K562 (cell line): Measurements from ENCODE around the gene GAPDH. TPM values are rescaled to one million over a fixed set of nuclear protein-coding genes. Genes with fewer than 3 reads are reported as not detected.

ENCODE experiments used
- ETS2 ChIP-seq: IDR thresholded peaks from 2 replicates; pipeline ENCODE4 v1.6.1; 2016; ENCODE audit warnings: borderline replicate concordance, missing genetic modification characterization, mild to moderate bottlenecking, moderate library complexity, missing compliant biosample characterization; ENCODE audit not compliant: poor library complexity, severe bottlenecking
- FOS ChIP-seq: IDR thresholded peaks from 3 replicates; pipeline ENCODE4 v1.6.1; 2011; ENCODE audit not compliant: insufficient read length; ENCODE audit errors: extremely low read depth
- GATAD2A ChIP-seq: fragments of 450-650 bp; IDR thresholded peaks from 2 replicates; pipeline ENCODE4 v1.6.1; 2017
- HDAC2 ChIP-seq: fragments of 450-650 bp; IDR thresholded peaks from 2 replicates; pipeline ENCODE4 v1.6.1; 2016; ENCODE audit warnings: mild to moderate bottlenecking
- HINFP ChIP-seq: fragments of 450-650 bp; conservative IDR thresholded peaks from 2 replicates; pipeline ENCODE4 v1.6.1; 2016; ENCODE audit warnings: missing genetic modification characterization, low read depth, mild to moderate bottlenecking, control low read depth, missing compliant biosample characterization
- ILF3 ChIP-seq: fragments of 450-650 bp; IDR thresholded peaks from 2 replicates; pipeline ENCODE4 v1.6.1; 2018; ENCODE audit warnings: antibody characterized with exemption, mild to moderate bottlenecking, moderate library complexity, borderline replicate concordance
- IRF2 ChIP-seq: sonication (generic); formaldehyde crosslinking; IDR thresholded peaks from 2 replicates; pipeline ENCODE4 v1.8.1; 2022; ENCODE audit warnings: mild to moderate bottlenecking, missing genetic modification reagents
- MECOM ChIP-seq: fragments of 250-450 bp; sonication (Bioruptor Pico); IDR thresholded peaks from 2 replicates; pipeline ENCODE4 v1.8.0; 2022; ENCODE audit warnings: inconsistent platforms
- MTF1 ChIP-seq: fragments of 250-450 bp; sonication (Bioruptor Pico); IDR thresholded peaks from 2 replicates; pipeline ENCODE4 v1.9.0; 2021; ENCODE audit warnings: moderate library complexity, mild to moderate bottlenecking, inconsistent platforms, borderline replicate concordance
- NCOA6 ChIP-seq: fragments of 450-650 bp; IDR thresholded peaks from 2 replicates; pipeline ENCODE4 v1.6.1; 2017; ENCODE audit warnings: mild to moderate bottlenecking
- OTX1 ChIP-seq: fragments of 450-650 bp; formaldehyde crosslinking; IDR thresholded peaks from 2 replicates; pipeline ENCODE4 v1.4.0; 2022; ENCODE audit warnings: mild to moderate bottlenecking
- RFX7 ChIP-seq: fragments of 250-450 bp; sonication (Bioruptor Pico); IDR thresholded peaks from 2 replicates; pipeline ENCODE4 v1.5.1; 2021; ENCODE audit warnings: mild to moderate bottlenecking
- XRCC4 ChIP-seq: IDR thresholded peaks from one replicate; pipeline ENCODE4 v1.6.1; 2011; ENCODE audit not compliant: insufficient read depth, insufficient read length; ENCODE audit errors: extremely low read depth
- ZBTB33 ChIP-seq: sonication (generic); formaldehyde crosslinking; IDR thresholded peaks from 2 replicates; pipeline ENCODE4 v1.8.1; 2023; ENCODE audit warnings: mild to moderate bottlenecking, missing genetic modification reagents
- ZFX ChIP-seq: sonication (generic); formaldehyde crosslinking; IDR thresholded peaks from 2 replicates; pipeline ENCODE4 v1.8.0; 2022; ENCODE audit warnings: mild to moderate bottlenecking, missing genetic modification reagents, moderate library complexity
- ZNF23 ChIP-seq: fragments of 250-450 bp; sonication (Bioruptor Pico); IDR thresholded peaks from 2 replicates; pipeline ENCODE4 v1.4.0; 2020; ENCODE audit warnings: mild to moderate bottlenecking
- polyA plus RNA-seq, 8 experiments: library from polyadenylated mRNA; depleted of rRNA in 4 of 8; stranded (reverse) in 5 of 8; unstranded in 3 of 8; fragments of >200 nt; fragmentation: Nextera tagmentation in 2 of 8; fragmentation: Illumina TruSeq in 1 of 8; extraction: Ambion mirVana in 2 of 8; extraction: Trizol in 1 of 8; gene quantifications; 2 replicates each; pipeline versions ENCODE4 v1.2.1 to v1.2.3, GENCODE V29; 2011 to 2014; ENCODE audit warnings: inconsistent platforms in 1 of 8, missing spikeins in 1 of 8
- total RNA-seq, 7 experiments: library from RNA; depleted of rRNA in 6 of 7; stranded (reverse); fragments of >200 nt in 6 of 7; fragmentation: Illumina TruSeq in 2 of 7; extraction: Trizol in 2 of 7; gene quantifications; 2 replicates each; pipeline versions ENCODE4 v1.2.1 to v1.2.3, GENCODE V29; 2011 to 2021; ENCODE audit warnings: low replicate concordance in 1 of 7
- TF ChIP-seq, protein P1 (sequence below): fragments of 450-650 bp; IDR thresholded peaks from 2 replicates; pipeline ENCODE4 v1.7.1; 2018; ENCODE audit warnings: mild to moderate bottlenecking, low read depth; ENCODE audit not compliant: partially characterized antibody
- TF ChIP-seq, protein P2 (sequence below): fragments of 250-450 bp; sonication (Bioruptor Pico); IDR thresholded peaks from 2 replicates; pipeline ENCODE4 v1.4.0; 2020

The GAPDH gene
- total and polyA plus RNA-seq, 9 of the 15 experiments (the other 6 are each of a cell fraction or from before 2014, with no cell fraction given), result 2,206 to 6,793 (median 4,217) TPM

DNA sequence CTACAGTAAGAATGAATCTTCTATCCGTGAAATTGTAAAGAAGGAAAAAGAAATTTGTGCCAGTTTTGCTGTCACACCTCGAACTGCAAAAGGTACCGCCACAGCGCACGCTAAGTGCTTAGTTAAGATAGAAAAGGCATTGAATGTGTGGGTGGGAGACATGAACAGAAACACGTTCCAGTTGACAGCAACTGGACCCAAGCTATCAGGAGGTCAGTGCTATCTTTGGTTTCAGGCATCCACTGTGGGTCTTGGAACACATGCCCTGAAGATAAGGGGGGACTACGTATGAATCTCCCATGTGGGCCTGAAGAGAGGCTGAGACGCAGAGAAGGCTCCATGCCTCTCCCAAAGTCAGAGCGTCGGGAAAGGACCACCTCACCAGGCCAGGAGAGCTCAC is 11.7 kb downstream of the GAPDH start (continued):
- no peak for TF ChIP-seq HDAC2
- TF ChIP-seq, protein P1, sequence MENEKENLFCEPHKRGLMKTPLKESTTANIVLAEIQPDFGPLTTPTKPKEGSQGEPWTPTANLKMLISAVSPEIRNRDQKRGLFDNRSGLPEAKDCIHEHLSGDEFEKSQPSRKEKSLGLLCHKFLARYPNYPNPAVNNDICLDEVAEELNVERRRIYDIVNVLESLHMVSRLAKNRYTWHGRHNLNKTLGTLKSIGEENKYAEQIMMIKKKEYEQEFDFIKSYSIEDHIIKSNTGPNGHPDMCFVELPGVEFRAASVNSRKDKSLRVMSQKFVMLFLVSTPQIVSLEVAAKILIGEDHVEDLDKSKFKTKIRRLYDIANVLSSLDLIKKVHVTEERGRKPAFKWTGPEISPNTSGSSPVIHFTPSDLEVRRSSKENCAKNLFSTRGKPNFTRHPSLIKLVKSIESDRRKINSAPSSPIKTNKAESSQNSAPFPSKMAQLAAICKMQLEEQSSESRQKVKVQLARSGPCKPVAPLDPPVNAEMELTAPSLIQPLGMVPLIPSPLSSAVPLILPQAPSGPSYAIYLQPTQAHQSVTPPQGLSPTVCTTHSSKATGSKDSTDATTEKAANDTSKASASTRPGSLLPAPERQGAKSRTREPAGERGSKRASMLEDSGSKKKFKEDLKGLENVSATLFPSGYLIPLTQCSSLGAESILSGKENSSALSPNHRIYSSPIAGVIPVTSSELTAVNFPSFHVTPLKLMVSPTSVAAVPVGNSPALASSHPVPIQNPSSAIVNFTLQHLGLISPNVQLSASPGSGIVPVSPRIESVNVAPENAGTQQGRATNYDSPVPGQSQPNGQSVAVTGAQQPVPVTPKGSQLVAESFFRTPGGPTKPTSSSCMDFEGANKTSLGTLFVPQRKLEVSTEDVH, result no peak
- no peak for TF ChIP-seq ZBTB33 (CRISPR knock-in tag)
- no peak for TF ChIP-seq MTF1 (CRISPR knock-in tag)
- no peak for TF ChIP-seq MECOM (CRISPR knock-in tag)
- TF ChIP-seq XRCC4, result no peak
- TF ChIP-seq FOS, result no peak
- TF ChIP-seq ETS2 (tag), result no peak
- no peak for TF ChIP-seq ZNF23 (CRISPR knock-in tag)
- TF ChIP-seq RFX7 (CRISPR knock-in tag), result no peak
- no peak for TF ChIP-seq IRF2 (CRISPR knock-in tag)
- no peak for TF ChIP-seq OTX1 (CRISPR knock-in tag)
- TF ChIP-seq ZFX, result no peak
- TF ChIP-seq NCOA6, result no peak
- TF ChIP-seq ILF3, result no peak
- no peak for TF ChIP-seq GATAD2A
- TF ChIP-seq, protein P2, sequence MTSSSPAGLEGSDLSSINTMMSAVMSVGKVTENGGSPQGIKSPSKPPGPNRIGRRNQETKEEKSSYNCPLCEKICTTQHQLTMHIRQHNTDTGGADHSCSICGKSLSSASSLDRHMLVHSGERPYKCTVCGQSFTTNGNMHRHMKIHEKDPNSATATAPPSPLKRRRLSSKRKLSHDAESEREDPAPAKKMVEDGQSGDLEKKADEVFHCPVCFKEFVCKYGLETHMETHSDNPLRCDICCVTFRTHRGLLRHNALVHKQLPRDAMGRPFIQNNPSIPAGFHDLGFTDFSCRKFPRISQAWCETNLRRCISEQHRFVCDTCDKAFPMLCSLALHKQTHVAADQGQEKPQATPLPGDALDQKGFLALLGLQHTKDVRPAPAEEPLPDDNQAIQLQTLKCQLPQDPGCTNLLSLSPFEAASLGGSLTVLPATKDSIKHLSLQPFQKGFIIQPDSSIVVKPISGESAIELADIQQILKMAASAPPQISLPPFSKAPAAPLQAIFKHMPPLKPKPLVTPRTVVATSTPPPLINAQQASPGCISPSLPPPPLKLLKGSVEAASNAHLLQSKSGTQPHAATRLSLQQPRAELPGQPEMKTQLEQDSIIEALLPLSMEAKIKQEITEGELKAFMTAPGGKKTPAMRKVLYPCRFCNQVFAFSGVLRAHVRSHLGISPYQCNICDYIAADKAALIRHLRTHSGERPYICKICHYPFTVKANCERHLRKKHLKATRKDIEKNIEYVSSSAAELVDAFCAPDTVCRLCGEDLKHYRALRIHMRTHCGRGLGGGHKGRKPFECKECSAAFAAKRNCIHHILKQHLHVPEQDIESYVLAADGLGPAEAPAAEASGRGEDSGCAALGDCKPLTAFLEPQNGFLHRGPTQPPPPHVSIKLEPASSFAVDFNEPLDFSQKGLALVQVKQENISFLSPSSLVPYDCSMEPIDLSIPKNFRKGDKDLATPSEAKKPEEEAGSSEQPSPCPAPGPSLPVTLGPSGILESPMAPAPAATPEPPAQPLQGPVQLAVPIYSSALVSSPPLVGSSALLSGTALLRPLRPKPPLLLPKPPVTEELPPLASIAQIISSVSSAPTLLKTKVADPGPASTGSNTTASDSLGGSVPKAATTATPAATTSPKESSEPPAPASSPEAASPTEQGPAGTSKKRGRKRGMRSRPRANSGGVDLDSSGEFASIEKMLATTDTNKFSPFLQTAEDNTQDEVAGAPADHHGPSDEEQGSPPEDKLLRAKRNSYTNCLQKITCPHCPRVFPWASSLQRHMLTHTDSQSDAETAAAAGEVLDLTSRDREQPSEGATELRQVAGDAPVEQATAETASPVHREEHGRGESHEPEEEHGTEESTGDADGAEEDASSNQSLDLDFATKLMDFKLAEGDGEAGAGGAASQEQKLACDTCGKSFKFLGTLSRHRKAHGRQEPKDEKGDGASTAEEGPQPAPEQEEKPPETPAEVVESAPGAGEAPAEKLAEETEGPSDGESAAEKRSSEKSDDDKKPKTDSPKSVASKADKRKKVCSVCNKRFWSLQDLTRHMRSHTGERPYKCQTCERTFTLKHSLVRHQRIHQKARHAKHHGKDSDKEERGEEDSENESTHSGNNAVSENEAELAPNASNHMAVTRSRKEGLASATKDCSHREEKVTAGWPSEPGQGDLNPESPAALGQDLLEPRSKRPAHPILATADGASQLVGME, result no peak
- TF ChIP-seq HINFP (tag), result no peak
